8988T (cell line): ENCODE results near the gene FAM156B.
A peak's percentile ranks its signal among the peaks of the same experiment; 100 is the strongest.
"Not testable (repeated sequence)": the region's sequence is repeated elsewhere in the genome, so short reads cannot be mapped to it uniquely, and the experiment has no call there.

Experiments
- DNase-seq: peaks from one replicate; pipeline ENCODE4 v3.0.0; 2011

FAM156B gene

GRCh38 chrX:52930214-52930613 lies 33.1 kb downstream of the FAM156B start:
- not testable (repeated sequence) for DNase-seq

- no peak for DNase-seq
These were observed 36.1 kb downstream of the FAM156B start for GRCh38 chrX:52933213-52933612.

GRCh38 chrX:52933976-52934703 lies 37.0 kb downstream of the FAM156B start:
- no peak for DNase-seq

GRCh38 chrX:52934704-52935469 lies 37.8 kb downstream of the FAM156B start:
- peak; percentile 74 for DNase-seq

- not testable (repeated sequence) for DNase-seq
These were observed 38.3 kb downstream of the FAM156B start for GRCh38 chrX:52935470-52935784.

- not testable (repeated sequence) for DNase-seq
These were observed 43.6 kb downstream of the FAM156B start for GRCh38 chrX:52940704-52941103.

- DNase-seq: not testable (repeated sequence)
These were observed 44.6 kb downstream of the FAM156B start for GRCh38 chrX:52941728-52942127.

GRCh38 chrX:52945838-52946494 lies 48.8 kb downstream of the FAM156B start:
- DNase-seq: not testable (repeated sequence)

- DNase-seq: not testable (repeated sequence)
These were observed 50.4 kb downstream of the FAM156B start for GRCh38 chrX:52947501-52947900.

- not testable (repeated sequence) for DNase-seq
These were observed 51.1 kb downstream of the FAM156B start for GRCh38 chrX:52948265-52948664.

- not testable (repeated sequence) for DNase-seq
These were observed 52.2 kb downstream of the FAM156B start for GRCh38 chrX:52949325-52949724.

GRCh38 chrX:52949884-52950283 lies 52.8 kb downstream of the FAM156B start:
- not testable (repeated sequence) for DNase-seq
